CD4-positive, alpha-beta T cell (primary cell): ENCODE data around the gene ROCK1. TPM values are rescaled to one million over a fixed set of nuclear protein-coding genes. Genes with fewer than 3 reads are reported as not detected.
"Not testable (repeated sequence)": the region's sequence is repeated elsewhere in the genome, so short reads cannot be mapped to it uniquely, and the experiment has no call there.

ENCODE experiments used
- ATAC-seq: fragments of 200-7000 bp; cut with Tn5 transposase; one replicate; pipeline ENCODE4 v1.10.0; 2022; ENCODE audit warnings: mild to moderate bottlenecking; ENCODE audit not compliant: poor library complexity
- CTCF ChIA-PET: fragments of 350-600 bp; sonication (Branson Sonifier 250); formaldehyde crosslinking; loops from one replicate; lab custom pipeline; 2021; ENCODE audit warnings: antibody characterized with exemption, inconsistent platforms; lab: Charles Lee
- POLR2A ChIA-PET: fragments of 350-600 bp; sonication (Branson Sonifier 250); formaldehyde crosslinking; loops from one replicate; lab custom pipeline; 2021; ENCODE audit warnings: antibody characterized with exemption, inconsistent platforms; lab: Charles Lee
- DNase-seq, 14 experiments: peaks; one replicate each; pipeline ENCODE4 v3.0.0-alpha.2; 2013 to 2020; ENCODE audit warnings: mixed read lengths in 2 of 14
- H3K27ac ChIP-seq, 2 donors: one replicate each; pipeline versions ENCODE4 v1.5.1 to v1.7.0; 2013; ENCODE audit warnings: low read length in 2 of 2, low read depth in 1 of 2, mild to moderate bottlenecking in 1 of 2
- H3K27me3 ChIP-seq, 2 experiments: 1 replicate in 1 of 2; 2 replicates in 1 of 2; pipeline versions ENCODE4 v1.6.1 to v1.7.0; 2013; ENCODE audit warnings: low read length in 2 of 2, control low read depth in 1 of 2, mild to moderate bottlenecking in 1 of 2, moderate library complexity in 1 of 2; ENCODE audit not compliant: insufficient read depth in 2 of 2, control insufficient read depth in 1 of 2
- H3K36me3 ChIP-seq: one replicate; pipeline ENCODE4 v1.6.1; 2013; ENCODE audit warnings: low read length, control low read depth; ENCODE audit not compliant: insufficient read depth
- H3K4me1 ChIP-seq: one replicate; pipeline ENCODE4 v1.6.1; 2013; ENCODE audit warnings: low read length, control low read depth; ENCODE audit not compliant: insufficient read depth
- H3K4me3 ChIP-seq: one replicate; pipeline ENCODE4 v1.5.1; 2013; ENCODE audit warnings: mild to moderate bottlenecking, low read length, moderate library complexity
- H3K9me3 ChIP-seq, 2 experiments: 1 replicate in 1 of 2; 2 replicates in 1 of 2; pipeline versions ENCODE4 v1.6.1 to v1.7.0; 2013; ENCODE audit warnings: low read length in 2 of 2, mild to moderate bottlenecking in 2 of 2, control low read depth in 1 of 2, moderate library complexity in 1 of 2; ENCODE audit not compliant: control insufficient read depth in 1 of 2, insufficient read depth in 1 of 2
- H3K27ac Mint-ChIP-seq: one replicate; pipeline ENCODE4 v1.8.0; 2020; ENCODE audit warnings: mixed read lengths
- H3K27me3 Mint-ChIP-seq: one replicate; pipeline ENCODE4 v1.8.0; 2021; ENCODE audit warnings: mixed read lengths
- H3K36me3 Mint-ChIP-seq: one replicate; pipeline ENCODE4 v1.8.0; 2021; ENCODE audit warnings: low read depth, mixed read lengths
- H3K4me1 Mint-ChIP-seq: one replicate; pipeline ENCODE4 v1.8.0; 2021; ENCODE audit warnings: low read depth, mixed read lengths
- H3K4me3 Mint-ChIP-seq: one replicate; pipeline ENCODE4 v1.8.0; 2020; ENCODE audit warnings: mild to moderate bottlenecking, mixed read lengths
- H3K9me3 Mint-ChIP-seq: one replicate; pipeline ENCODE4 v1.8.0; 2020; ENCODE audit warnings: mixed read lengths
- CTCF ChIP-seq: fragments of 200-600 bp; IDR thresholded peaks from one replicate; pipeline ENCODE4 v1.8.0; 2022; ENCODE audit warnings: antibody characterized with exemption, mild to moderate bottlenecking
- intact Hi-C, 2 experiments: fragments of 100-400 bp; cut with DNase I in 1 of 2; cut with micrococcal nuclease in 1 of 2; formaldehyde crosslinking; loops; one replicate each; pipeline versions ENCODE4 v1.15.1 to v1.9.0; 2023 to 2025; cut with DNase I, micrococcal nuclease
- total RNA-seq, 174 experiments: library from RNA in 2 of 174; stranded (reverse) in 2 of 174; gene quantifications; one replicate each; pipeline ENCODE4 v1.2.3 and lab custom pipeline; 2021 to 2026

Gene ROCK1
- total RNA-seq, 2 experiments from 2014 or later, result 85.5 to 91.2 TPM

GRCh38 chr18:21145371-21145770, 33.8 kb upstream of the ROCK1 start:
- no peaks in the 10 kb centered on the region for H3K27me3 ChIP-seq
- H3K4me3 ChIP-seq, result no peak overlapping the region
- DNase-seq (no peak), ATAC-seq (no peak)
- Mint-ChIP-seq H3K27me3 (no peaks in the 10 kb centered on the region), H3K9me3 (no peaks in the 10 kb centered on the region), H3K4me3 (no peak overlapping the region), H3K4me1 (no peaks in the 10 kb centered on the region), H3K27ac (no peak overlapping the region), H3K36me3 (no peaks in the 10 kb centered on the region)
- ChIA-PET CTCF (no interaction called here), POLR2A (no interaction called here)
- H3K9me3 ChIP-seq, result peaks cover 0 to 4% of the 10 kb centered on the region in 2 experiments
- intact Hi-C loops, result no loop called here
- H3K36me3 ChIP-seq, result no peaks in the 10 kb centered on the region
- TF ChIP-seq CTCF, result no peak
- no peaks in the 10 kb centered on the region for H3K4me1 ChIP-seq
- H3K27ac ChIP-seq, result no peak overlapping the region

GRCh38 chr18:21141668-21142422, 30.2 kb upstream of the ROCK1 start:
- ATAC-seq, result no peak
- H3K4me3 Mint-ChIP-seq, result no peak overlapping the region
- H3K4me1 Mint-ChIP-seq, result no peaks in the 10 kb centered on the region
- POLR2A ChIA-PET, result no interaction called here
- H3K9me3 Mint-ChIP-seq, result no peaks in the 10 kb centered on the region
- no peak for TF ChIP-seq CTCF
- H3K4me1 ChIP-seq, result no peaks in the 10 kb centered on the region
- H3K27ac Mint-ChIP-seq, result no peak overlapping the region
- no peak for DNase-seq
- no peak overlapping the region for H3K27ac ChIP-seq
- CTCF ChIA-PET, result no interaction called here
- H3K36me3 Mint-ChIP-seq, result no peaks in the 10 kb centered on the region
- no peaks in the 10 kb centered on the region for H3K27me3 Mint-ChIP-seq
- H3K36me3 ChIP-seq, result no peaks in the 10 kb centered on the region
- intact Hi-C loops, result no loop called here
- H3K4me3 ChIP-seq, result no peak overlapping the region
- no peaks in the 10 kb centered on the region for H3K27me3 ChIP-seq
- peaks cover 0 to 7% of the 10 kb centered on the region in 2 experiments for H3K9me3 ChIP-seq

- POLR2A ChIA-PET, H3K4me1 Mint-ChIP-seq: not testable (repeated sequence)
- intact Hi-C loops, result loop anchor here in 1 of 2 experiments (5.0 kb wide), 1 partner anchor 166 kb away; no protein-coding TSS in a partner anchor
Observed at GRCh38 chr18:21137719-21138488, 26.3 kb upstream of the ROCK1 start.

More at GRCh38 chr18:21137719-21138488, 26.3 kb upstream of the ROCK1 start:
- H3K9me3 Mint-ChIP-seq, H3K36me3 Mint-ChIP-seq, CTCF ChIA-PET, H3K9me3 ChIP-seq, H3K4me3 ChIP-seq, ATAC-seq, H3K4me1 ChIP-seq, H3K4me3 Mint-ChIP-seq, DNase-seq, H3K27ac Mint-ChIP-seq, H3K27me3 ChIP-seq, H3K36me3 ChIP-seq, H3K27ac ChIP-seq, H3K27me3 Mint-ChIP-seq: not testable (repeated sequence)
